NT2/D1 (cell line): ENCODE data around the gene SCFD1.

Experiments used
- DNase-seq: peaks from one replicate; pipeline ENCODE4 v3.0.0-alpha.2; 2011; ENCODE audit warnings: low read depth, low spot score
- H3K27me3 ChIP-seq: 2 replicates; pipeline ENCODE4 v1.6.0; 2011; ENCODE audit warnings: mild to moderate bottlenecking; ENCODE audit not compliant: insufficient read length, insufficient read depth
- H3K36me3 ChIP-seq: 2 replicates; pipeline ENCODE4 v1.6.1; 2011; ENCODE audit warnings: mild to moderate bottlenecking, low read length, mixed read lengths; ENCODE audit not compliant: insufficient read depth, insufficient read length
- H3K4me1 ChIP-seq: 2 replicates; pipeline ENCODE4 v1.5.1; 2011; ENCODE audit not compliant: insufficient read depth, insufficient read length
- H3K4me3 ChIP-seq: 2 replicates; pipeline ENCODE4 v1.5.1; 2011; ENCODE audit warnings: low read depth; ENCODE audit not compliant: insufficient read length
- H3K9ac ChIP-seq: 2 replicates; pipeline ENCODE4 v1.6.0; 2011; ENCODE audit warnings: low read depth; ENCODE audit not compliant: insufficient read length
- H3K9me3 ChIP-seq: 2 replicates; pipeline ENCODE4 v1.5.1; 2011; ENCODE audit warnings: mild to moderate bottlenecking, low read length; ENCODE audit not compliant: insufficient read depth
- SUZ12 ChIP-seq: IDR thresholded peaks from 2 replicates; pipeline ENCODE4 v1.6.1; 2011; ENCODE audit not compliant: insufficient read length, insufficient read depth; ENCODE audit errors: extremely low read depth
- YY1 ChIP-seq: IDR thresholded peaks from 2 replicates; pipeline ENCODE4 v1.6.1; 2011; ENCODE audit not compliant: insufficient read length, insufficient read depth
- ZNF274 ChIP-seq: IDR thresholded peaks from 2 replicates; pipeline ENCODE4 v1.6.1; 2011; ENCODE audit warnings: mild to moderate bottlenecking, low read depth, low read length

The SCFD1 gene

DNA sequence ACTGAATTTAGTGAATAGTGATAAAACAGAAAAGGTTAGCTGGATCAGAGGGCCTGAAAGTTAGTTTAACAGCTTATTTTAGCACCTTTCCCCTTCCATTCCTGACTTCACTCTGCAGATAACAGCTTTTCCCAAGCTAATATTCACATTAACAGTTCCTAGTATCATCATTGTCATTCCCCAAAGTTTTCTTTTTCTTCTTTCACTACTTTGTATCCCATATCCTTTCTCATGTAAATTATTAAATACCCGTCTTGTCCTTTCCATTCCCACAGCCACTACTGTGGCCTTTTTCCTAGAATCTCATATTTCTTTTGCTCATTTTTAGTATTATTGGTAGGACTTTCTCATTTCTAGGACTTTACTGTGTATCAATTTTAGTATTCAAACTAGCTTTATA, 70.5 kb downstream of the SCFD1 start:
- Histone ChIP-seq H3K4me3 (no peak overlapping the region), H3K9ac (no peak overlapping the region)

DNA sequence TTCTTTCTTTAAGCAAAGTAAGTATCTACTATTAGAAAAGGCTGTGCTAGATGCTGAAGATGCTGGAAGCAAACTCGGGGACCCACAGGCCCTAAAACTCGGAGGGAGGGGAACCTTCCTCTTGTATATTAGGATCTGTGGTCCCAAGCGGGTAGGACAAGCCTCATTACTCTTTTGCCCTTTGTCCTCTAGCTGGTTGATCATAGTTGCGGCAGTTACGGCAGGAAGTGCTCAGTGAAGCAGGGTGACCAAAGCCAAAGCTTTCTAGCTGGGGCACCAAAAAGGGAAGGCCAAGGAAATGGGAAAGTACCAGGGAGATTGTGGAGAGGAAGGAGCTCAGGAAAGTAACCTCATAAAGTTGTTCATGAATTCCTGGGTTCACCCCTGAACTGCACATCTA, 76.3 kb downstream of the SCFD1 start:
- H3K27me3 ChIP-seq: no peaks in the 10 kb centered on the region
- H3K9me3 ChIP-seq: no peaks in the 10 kb centered on the region
- TF ChIP-seq YY1 (no peak), SUZ12 (no peak), ZNF274 (no peak)
- no peak overlapping the region for H3K9ac ChIP-seq
- H3K36me3 ChIP-seq: peaks cover 40% of the 10 kb centered on the region
- no peak overlapping the region for H3K4me3 ChIP-seq
- no peaks in the 10 kb centered on the region for H3K4me1 ChIP-seq
- no peak for DNase-seq

More for the DNA sequence above, 70.5 kb downstream of the SCFD1 start:
- no peaks in the 10 kb centered on the region for H3K9me3 ChIP-seq
- peaks cover 25% of the 10 kb centered on the region for H3K36me3 ChIP-seq
- H3K27me3 ChIP-seq: no peaks in the 10 kb centered on the region
- no peaks in the 10 kb centered on the region for H3K4me1 ChIP-seq
- TF ChIP-seq YY1: no peak
- no peak for TF ChIP-seq ZNF274
- DNase-seq: no peak

DNA sequence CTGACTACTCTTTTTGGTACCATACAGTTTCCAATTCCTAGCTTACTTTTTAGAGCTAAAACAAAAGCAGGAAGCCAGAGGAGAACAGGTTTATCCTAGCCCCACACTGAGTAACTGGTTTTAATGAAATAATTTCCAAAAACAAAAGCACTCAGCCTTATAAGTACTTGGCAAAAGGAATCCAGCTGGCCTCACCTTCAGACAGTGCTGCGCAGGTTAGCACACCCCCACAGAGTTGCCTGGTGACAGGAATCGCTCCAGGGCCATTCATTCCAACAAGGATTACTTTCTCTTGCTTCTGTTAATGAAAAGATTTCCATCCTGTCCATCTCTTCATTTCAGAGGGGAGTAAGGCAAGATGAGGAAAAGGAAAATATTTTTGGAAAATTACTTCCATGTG, 84.6 kb downstream of the SCFD1 start:
- TF ChIP-seq YY1 (no peak), SUZ12 (no peak), ZNF274 (no peak)
- H3K9me3 ChIP-seq: no peaks in the 10 kb centered on the region
- H3K27me3 ChIP-seq: no peaks in the 10 kb centered on the region
- no peak overlapping the region for H3K4me3 ChIP-seq
- DNase-seq: no peak
- H3K9ac ChIP-seq: no peak overlapping the region
- peaks cover 35% of the 10 kb centered on the region for H3K36me3 ChIP-seq
- no peaks in the 10 kb centered on the region for H3K4me1 ChIP-seq

DNA sequence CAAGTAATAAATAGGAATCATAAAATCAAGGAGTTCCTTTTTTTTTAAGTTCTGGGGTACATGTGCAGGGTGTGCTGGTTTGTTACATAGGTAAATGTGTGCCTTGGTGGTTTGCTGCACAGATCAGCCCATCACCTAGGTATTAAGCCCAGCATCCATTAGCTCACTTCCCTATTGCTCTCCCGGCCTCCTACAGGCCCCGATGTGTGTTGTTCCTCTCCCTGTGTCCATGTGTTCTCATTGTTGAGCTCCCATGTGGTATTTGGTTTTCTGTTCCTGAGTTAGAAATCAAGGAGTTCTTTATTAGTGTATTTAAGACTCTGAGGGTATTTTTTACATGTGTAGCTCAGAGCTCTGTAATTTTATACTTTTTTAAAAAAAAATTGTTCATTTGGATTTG, 86.0 kb downstream of the SCFD1 start:
- Histone ChIP-seq H3K9me3 (no peaks in the 10 kb centered on the region), H3K9ac (no peak overlapping the region), H3K4me1 (no peaks in the 10 kb centered on the region), H3K27me3 (no peaks in the 10 kb centered on the region), H3K4me3 (no peak overlapping the region), H3K36me3 (peaks cover 30% of the 10 kb centered on the region)
- no peak for DNase-seq
- TF ChIP-seq SUZ12 (no peak), YY1 (no peak), ZNF274 (no peak)

DNA sequence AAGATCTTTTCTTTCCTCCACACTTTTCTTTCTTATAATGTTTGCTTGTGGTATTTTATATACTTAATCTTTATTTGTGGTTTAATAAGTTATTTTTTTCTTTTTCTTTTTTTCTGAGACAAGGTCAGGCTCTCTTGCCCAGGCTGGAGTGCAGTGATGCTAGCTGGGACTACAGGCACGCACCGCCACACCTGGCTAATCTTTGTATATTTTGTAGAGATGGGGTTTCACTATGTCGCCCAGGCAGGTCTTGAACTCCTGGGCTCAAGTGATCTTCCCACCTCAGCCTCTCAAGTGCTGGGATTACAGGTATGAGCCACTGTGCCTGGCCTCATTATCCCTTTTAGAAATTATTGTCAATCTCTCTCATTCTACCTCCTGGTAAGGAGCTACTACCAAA, 87.1 kb downstream of the SCFD1 start:
- H3K9me3 ChIP-seq: no peaks in the 10 kb centered on the region
- no peaks in the 10 kb centered on the region for H3K4me1 ChIP-seq
- no peaks in the 10 kb centered on the region for H3K27me3 ChIP-seq
- DNase-seq: no peak
- TF ChIP-seq ZNF274 (no peak), YY1 (no peak), SUZ12 (no peak)
- H3K4me3 ChIP-seq: no peak overlapping the region
- H3K9ac ChIP-seq: no peak overlapping the region
- H3K36me3 ChIP-seq: peaks cover 30% of the 10 kb centered on the region

DNA sequence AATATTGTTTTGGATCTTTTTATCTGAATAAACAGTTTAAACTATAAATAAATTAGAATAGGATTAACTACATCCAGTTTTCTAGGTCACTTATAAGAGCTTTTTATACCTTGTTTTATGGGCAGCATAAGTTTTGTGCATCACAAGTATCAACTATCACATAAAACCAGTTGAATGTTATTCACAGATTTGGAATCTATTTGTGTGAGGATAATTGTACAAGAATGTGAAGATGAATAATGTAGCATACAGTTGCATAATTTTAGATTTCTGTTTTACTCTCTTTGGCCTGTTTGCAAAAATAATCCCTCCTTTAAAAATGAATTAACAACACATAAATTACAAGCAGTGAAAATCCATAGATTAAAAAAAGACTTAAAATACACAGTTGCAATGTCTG, 88.8 kb downstream of the SCFD1 start:
- no peak overlapping the region for H3K9ac ChIP-seq
- TF ChIP-seq ZNF274 (no peak), SUZ12 (no peak), YY1 (no peak)
- peaks cover 27% of the 10 kb centered on the region for H3K36me3 ChIP-seq
- H3K9me3 ChIP-seq: no peaks in the 10 kb centered on the region
- DNase-seq: no peak
- H3K27me3 ChIP-seq: no peaks in the 10 kb centered on the region
- H3K4me3 ChIP-seq: no peak overlapping the region
- H3K4me1 ChIP-seq: no peaks in the 10 kb centered on the region

DNA sequence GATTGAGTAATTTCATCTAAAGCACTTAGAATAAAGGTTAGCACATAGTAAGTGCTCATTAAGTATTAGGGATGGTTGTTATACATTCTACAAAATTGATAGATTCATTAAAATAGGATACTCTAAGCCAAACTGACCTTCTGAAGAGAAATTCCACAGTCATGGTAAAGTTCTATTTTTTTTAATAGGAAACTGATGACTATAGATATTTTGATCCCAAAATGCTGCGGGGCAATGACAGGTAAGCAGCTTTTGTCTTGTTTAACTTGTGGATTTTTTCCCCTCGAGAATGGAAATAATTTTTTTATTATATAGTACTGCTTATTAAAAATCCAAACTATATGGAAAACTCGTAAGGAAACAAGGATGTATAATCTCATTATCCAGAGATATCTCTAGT, 97.0 kb downstream of the SCFD1 start:
- H3K9ac ChIP-seq: no peak overlapping the region
- no peaks in the 10 kb centered on the region for H3K9me3 ChIP-seq
- no peak for TF ChIP-seq ZNF274
- TF ChIP-seq SUZ12: no peak
- TF ChIP-seq YY1: no peak
- no peak for DNase-seq
- peaks cover 8% of the 10 kb centered on the region for H3K36me3 ChIP-seq
- H3K4me3 ChIP-seq: no peak overlapping the region
- H3K4me1 ChIP-seq: no peaks in the 10 kb centered on the region
- no peaks in the 10 kb centered on the region for H3K27me3 ChIP-seq

DNA sequence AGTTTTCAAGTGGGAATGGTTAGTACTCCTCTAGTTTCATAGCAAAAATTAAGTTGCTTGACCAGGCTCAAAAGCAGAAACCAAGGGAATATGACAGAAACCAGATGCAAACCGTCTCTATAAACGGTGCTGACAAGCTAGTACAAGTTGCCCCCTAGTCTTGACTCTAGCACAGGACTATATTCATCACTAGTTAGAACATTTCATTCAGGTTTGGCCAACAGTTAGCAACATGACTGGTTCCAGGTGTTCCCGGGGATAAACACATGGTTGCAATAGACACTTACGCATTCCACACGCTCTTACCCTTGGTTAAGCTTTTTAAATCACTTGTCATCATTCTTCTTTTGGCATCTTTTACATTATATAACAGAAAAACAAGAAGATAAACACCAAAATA, 103.6 kb downstream of the SCFD1 start:
- Histone ChIP-seq H3K4me1 (no peaks in the 10 kb centered on the region), H3K9ac (no peak overlapping the region), H3K27me3 (no peaks in the 10 kb centered on the region), H3K36me3 (peaks cover 21% of the 10 kb centered on the region), H3K4me3 (no peak overlapping the region), H3K9me3 (peaks cover 7% of the 10 kb centered on the region; the same call in 1 of the 2 replicates)
- TF ChIP-seq ZNF274 (no peak), YY1 (no peak), SUZ12 (no peak)
- DNase-seq: no peak
